GM12878 (cell line): ENCODE data around the gene KCND3. TPM values are rescaled to one million over a fixed set of nuclear protein-coding genes. Genes with fewer than 3 reads are reported as not detected.

Experiments
- BMI1 ChIP-seq: fragments of 450-650 bp; IDR thresholded peaks from 2 replicates; pipeline ENCODE4 v1.6.1; 2016; ENCODE audit warnings: mild to moderate bottlenecking, moderate library complexity, borderline replicate concordance
- CBFB ChIP-seq: IDR thresholded peaks from 2 replicates; pipeline ENCODE4 v1.6.1; 2016; ENCODE audit warnings: antibody characterized with exemption, low read depth
- CHD4 ChIP-seq: fragments of 200-600 bp; sonication (generic); IDR thresholded peaks from 2 replicates; pipeline ENCODE4 v1.6.1; 2016; ENCODE audit warnings: mild to moderate bottlenecking
- POLR2AphosphoS5 ChIP-seq: IDR thresholded peaks from 2 replicates; pipeline ENCODE4 v1.6.1; 2011; ENCODE audit warnings: mild to moderate bottlenecking, low read length, inconsistent platforms
- polyA plus RNA-seq, 11 experiments: library from polyadenylated mRNA; depleted of rRNA in 4 of 11; unstranded in 6 of 11; stranded (reverse) in 5 of 11; fragments of >200 nt; fragmentation: Nextera tagmentation in 4 of 11; fragmentation: Illumina TruSeq in 1 of 11; extraction: Ambion mirVana in 4 of 11; extraction: Trizol in 1 of 11; gene quantifications; 1 replicate in 1 of 11; 2 replicates in 10 of 11; pipeline versions ENCODE4 v1.2.1 to v1.2.3, GENCODE V29; 2011 to 2016; ENCODE audit warnings: inconsistent platforms in 2 of 11, missing spikeins in 2 of 11, low read depth in 1 of 11
- total RNA-seq, 4 experiments: library from RNA; depleted of rRNA in 3 of 4; stranded (reverse); fragments of >200 nt in 3 of 4; fragmentation: Illumina TruSeq in 1 of 4; extraction: Trizol in 1 of 4; gene quantifications; 2 replicates each; pipeline versions ENCODE4 v1.2.1 to v1.2.3, GENCODE V29; 2013 to 2021
- TF ChIP-seq, protein P1 (sequence below): fragments of 450-650 bp; IDR thresholded peaks from 2 replicates; pipeline ENCODE4 v1.6.1; 2017; ENCODE audit warnings: mild to moderate bottlenecking
- TF ChIP-seq, protein P2 (sequence below): IDR thresholded peaks from 2 replicates; pipeline ENCODE4 v1.6.1; 2011; ENCODE audit warnings: borderline replicate concordance, low read depth, mild to moderate bottlenecking, moderate library complexity, low read length; ENCODE audit not compliant: insufficient read depth, poor library complexity, severe bottlenecking
- TF ChIP-seq, protein P3 (sequence below): fragments of 450-650 bp; formaldehyde crosslinking; IDR thresholded peaks from 2 replicates; pipeline ENCODE4 v1.4.0; 2022; ENCODE audit warnings: mild to moderate bottlenecking, moderate library complexity
- TF ChIP-seq, protein P4 (sequence below): fragments of 450-650 bp; conservative IDR thresholded peaks from 2 replicates; pipeline ENCODE4 v1.6.1; 2017; ENCODE audit warnings: mild to moderate bottlenecking, moderate library complexity
- TF ChIP-seq, protein P5 (sequence below): fragments of 150-350 bp; IDR thresholded peaks from 2 replicates; pipeline ENCODE4 v1.6.1; 2016; ENCODE audit warnings: low read depth, low read length

Gene KCND3
- total and polyA plus RNA-seq, 10 of the 15 experiments (the other 5 are each of a cell fraction or from before 2014, with no cell fraction given) = 0.02 TPM; not detected in 9

DNA sequence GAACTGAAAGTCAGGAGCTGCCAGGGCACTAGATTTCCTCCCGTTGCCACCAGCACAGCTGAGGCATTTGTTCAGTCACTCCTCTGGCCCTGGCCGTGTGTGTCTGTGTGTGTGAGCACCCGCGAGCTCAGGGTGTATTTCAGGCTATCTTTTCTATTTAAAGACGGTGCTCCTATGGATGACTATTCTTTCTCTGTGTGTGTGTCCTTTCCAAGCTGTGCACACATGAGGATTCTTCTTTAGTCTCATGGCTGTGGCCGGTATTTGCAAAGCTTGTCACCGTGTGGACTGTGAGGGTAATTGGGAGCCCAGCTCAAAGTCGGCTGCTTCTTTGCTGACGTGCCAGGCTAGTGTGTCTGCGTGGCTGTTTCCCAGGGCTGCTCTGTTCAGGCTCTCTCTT, 3.0 kb upstream of the KCND3 start (continued):
- TF ChIP-seq, protein P1, sequence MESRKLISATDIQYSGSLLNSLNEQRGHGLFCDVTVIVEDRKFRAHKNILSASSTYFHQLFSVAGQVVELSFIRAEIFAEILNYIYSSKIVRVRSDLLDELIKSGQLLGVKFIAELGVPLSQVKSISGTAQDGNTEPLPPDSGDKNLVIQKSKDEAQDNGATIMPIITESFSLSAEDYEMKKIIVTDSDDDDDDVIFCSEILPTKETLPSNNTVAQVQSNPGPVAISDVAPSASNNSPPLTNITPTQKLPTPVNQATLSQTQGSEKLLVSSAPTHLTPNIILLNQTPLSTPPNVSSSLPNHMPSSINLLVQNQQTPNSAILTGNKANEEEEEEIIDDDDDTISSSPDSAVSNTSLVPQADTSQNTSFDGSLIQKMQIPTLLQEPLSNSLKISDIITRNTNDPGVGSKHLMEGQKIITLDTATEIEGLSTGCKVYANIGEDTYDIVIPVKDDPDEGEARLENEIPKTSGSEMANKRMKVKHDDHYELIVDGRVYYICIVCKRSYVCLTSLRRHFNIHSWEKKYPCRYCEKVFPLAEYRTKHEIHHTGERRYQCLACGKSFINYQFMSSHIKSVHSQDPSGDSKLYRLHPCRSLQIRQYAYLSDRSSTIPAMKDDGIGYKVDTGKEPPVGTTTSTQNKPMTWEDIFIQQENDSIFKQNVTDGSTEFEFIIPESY = no peak
- TF ChIP-seq BMI1 (no peak), CBFB (no peak), POLR2AphosphoS5 (no peak), CHD4 (no peak)
- TF ChIP-seq, protein P2, sequence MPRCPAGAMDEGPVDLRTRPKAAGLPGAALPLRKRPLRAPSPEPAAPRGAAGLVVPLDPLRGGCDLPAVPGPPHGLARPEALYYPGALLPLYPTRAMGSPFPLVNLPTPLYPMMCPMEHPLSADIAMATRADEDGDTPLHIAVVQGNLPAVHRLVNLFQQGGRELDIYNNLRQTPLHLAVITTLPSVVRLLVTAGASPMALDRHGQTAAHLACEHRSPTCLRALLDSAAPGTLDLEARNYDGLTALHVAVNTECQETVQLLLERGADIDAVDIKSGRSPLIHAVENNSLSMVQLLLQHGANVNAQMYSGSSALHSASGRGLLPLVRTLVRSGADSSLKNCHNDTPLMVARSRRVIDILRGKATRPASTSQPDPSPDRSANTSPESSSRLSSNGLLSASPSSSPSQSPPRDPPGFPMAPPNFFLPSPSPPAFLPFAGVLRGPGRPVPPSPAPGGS = no peak
- TF ChIP-seq, protein P3, sequence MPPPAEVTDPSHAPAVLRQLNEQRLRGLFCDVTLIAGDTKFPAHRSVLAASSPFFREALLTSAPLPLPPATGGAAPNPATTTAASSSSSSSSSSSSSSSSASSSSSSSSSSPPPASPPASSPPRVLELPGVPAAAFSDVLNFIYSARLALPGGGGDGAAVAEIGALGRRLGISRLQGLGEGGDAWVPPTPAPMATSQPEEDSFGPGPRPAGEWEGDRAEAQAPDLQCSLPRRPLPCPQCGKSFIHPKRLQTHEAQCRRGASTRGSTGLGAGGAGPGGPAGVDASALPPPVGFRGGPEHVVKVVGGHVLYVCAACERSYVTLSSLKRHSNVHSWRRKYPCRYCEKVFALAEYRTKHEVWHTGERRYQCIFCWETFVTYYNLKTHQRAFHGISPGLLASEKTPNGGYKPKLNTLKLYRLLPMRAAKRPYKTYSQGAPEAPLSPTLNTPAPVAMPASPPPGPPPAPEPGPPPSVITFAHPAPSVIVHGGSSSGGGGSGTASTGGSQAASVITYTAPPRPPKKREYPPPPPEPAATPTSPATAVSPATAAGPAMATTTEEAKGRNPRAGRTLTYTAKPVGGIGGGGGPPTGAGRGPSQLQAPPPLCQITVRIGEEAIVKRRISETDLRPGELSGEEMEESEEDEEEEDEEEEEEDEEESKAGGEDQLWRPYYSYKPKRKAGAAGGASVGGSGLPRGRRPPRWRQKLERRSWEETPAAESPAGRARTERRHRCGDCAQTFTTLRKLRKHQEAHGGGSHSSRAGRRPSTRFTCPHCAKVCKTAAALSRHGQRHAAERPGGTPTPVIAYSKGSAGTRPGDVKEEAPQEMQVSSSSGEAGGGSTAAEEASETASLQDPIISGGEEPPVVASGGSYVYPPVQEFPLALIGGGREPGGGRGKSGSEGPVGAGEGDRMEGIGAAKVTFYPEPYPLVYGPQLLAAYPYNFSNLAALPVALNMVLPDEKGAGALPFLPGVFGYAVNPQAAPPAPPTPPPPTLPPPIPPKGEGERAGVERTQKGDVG (CRISPR knock-in tag) = no peak
- TF ChIP-seq, protein P4, sequence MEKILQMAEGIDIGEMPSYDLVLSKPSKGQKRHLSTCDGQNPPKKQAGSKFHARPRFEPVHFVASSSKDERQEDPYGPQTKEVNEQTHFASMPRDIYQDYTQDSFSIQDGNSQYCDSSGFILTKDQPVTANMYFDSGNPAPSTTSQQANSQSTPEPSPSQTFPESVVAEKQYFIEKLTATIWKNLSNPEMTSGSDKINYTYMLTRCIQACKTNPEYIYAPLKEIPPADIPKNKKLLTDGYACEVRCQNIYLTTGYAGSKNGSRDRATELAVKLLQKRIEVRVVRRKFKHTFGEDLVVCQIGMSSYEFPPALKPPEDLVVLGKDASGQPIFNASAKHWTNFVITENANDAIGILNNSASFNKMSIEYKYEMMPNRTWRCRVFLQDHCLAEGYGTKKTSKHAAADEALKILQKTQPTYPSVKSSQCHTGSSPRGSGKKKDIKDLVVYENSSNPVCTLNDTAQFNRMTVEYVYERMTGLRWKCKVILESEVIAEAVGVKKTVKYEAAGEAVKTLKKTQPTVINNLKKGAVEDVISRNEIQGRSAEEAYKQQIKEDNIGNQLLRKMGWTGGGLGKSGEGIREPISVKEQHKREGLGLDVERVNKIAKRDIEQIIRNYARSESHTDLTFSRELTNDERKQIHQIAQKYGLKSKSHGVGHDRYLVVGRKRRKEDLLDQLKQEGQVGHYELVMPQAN = no peak
- TF ChIP-seq, protein P5, sequence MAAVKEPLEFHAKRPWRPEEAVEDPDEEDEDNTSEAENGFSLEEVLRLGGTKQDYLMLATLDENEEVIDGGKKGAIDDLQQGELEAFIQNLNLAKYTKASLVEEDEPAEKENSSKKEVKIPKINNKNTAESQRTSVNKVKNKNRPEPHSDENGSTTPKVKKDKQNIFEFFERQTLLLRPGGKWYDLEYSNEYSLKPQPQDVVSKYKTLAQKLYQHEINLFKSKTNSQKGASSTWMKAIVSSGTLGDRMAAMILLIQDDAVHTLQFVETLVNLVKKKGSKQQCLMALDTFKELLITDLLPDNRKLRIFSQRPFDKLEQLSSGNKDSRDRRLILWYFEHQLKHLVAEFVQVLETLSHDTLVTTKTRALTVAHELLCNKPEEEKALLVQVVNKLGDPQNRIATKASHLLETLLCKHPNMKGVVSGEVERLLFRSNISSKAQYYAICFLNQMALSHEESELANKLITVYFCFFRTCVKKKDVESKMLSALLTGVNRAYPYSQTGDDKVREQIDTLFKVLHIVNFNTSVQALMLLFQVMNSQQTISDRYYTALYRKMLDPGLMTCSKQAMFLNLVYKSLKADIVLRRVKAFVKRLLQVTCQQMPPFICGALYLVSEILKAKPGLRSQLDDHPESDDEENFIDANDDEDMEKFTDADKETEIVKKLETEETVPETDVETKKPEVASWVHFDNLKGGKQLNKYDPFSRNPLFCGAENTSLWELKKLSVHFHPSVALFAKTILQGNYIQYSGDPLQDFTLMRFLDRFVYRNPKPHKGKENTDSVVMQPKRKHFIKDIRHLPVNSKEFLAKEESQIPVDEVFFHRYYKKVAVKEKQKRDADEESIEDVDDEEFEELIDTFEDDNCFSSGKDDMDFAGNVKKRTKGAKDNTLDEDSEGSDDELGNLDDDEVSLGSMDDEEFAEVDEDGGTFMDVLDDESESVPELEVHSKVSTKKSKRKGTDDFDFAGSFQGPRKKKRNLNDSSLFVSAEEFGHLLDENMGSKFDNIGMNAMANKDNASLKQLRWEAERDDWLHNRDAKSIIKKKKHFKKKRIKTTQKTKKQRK = no peak
